ENCODE data around the gene CTBP2.

Gene CTBP2

GRCh38 chr10:124972637-124973036, 187.7 kb downstream of the CTBP2 start:
- TF ChIP-seq ZBTB7A (IDR thresholded peaks at IDR 0.05; ENCODE audit: low read depth) (no peak), YY1 (IDR thresholded peaks at IDR 0.05; ENCODE audit: low read depth) (no peak), TEAD4 (IDR thresholded peaks at IDR 0.05) (no peak), USF1 (IDR thresholded peaks at IDR 0.05) (no peak), CREB1 (IDR thresholded peaks at IDR 0.05; ENCODE audit: low read depth) (no peak), CEBPB (IDR thresholded peaks at IDR 0.05) (no peak), EGR1 (IDR thresholded peaks at IDR 0.05) (no peak), TAF1 (IDR thresholded peaks at IDR 0.05; ENCODE audit: low read depth) (no peak), EP300 (IDR thresholded peaks at IDR 0.05; ENCODE audit: borderline replicate concordance) (no peak), RAD21 (IDR thresholded peaks at IDR 0.05; ENCODE audit: low read depth) (no peak), TCF12 (IDR thresholded peaks at IDR 0.05; ENCODE audit: low read depth) (no peak), MAX (IDR thresholded peaks at IDR 0.05) (no peak), FOXM1 (IDR thresholded peaks at IDR 0.05; ENCODE audit: borderline replicate concordance, low read depth) (no peak), NFIC (IDR thresholded peaks at IDR 0.05) (no peak), REST (IDR thresholded peaks at IDR 0.05; ENCODE audit: low read depth) (no peak)

GRCh38 chr10:124971276-124971675, 189.1 kb downstream of the CTBP2 start:
- TF ChIP-seq YY1 (IDR thresholded peaks at IDR 0.05; ENCODE audit: low read depth) (no peak), EP300 (IDR thresholded peaks at IDR 0.05; ENCODE audit: borderline replicate concordance) (no peak), CREB1 (IDR thresholded peaks at IDR 0.05; ENCODE audit: low read depth) (no peak), RAD21 (IDR thresholded peaks at IDR 0.05; ENCODE audit: low read depth) (no peak), ZBTB7A (IDR thresholded peaks at IDR 0.05; ENCODE audit: low read depth) (no peak)

GRCh38 chr10:124967255-124967654, 193.1 kb downstream of the CTBP2 start:
- TF ChIP-seq TAF1 (IDR thresholded peaks at IDR 0.05; ENCODE audit: low read depth) (no peak), USF1 (IDR thresholded peaks at IDR 0.05) (no peak), RAD21 (IDR thresholded peaks at IDR 0.05; ENCODE audit: low read depth) (no peak), FOXM1 (IDR thresholded peaks at IDR 0.05; ENCODE audit: borderline replicate concordance, low read depth) (no peak), YY1 (IDR thresholded peaks at IDR 0.05; ENCODE audit: low read depth) (no peak), REST (IDR thresholded peaks at IDR 0.05; ENCODE audit: low read depth) (no peak), NFIC (IDR thresholded peaks at IDR 0.05) (no peak), MAX (IDR thresholded peaks at IDR 0.05) (no peak), EGR1 (IDR thresholded peaks at IDR 0.05) (no peak), CEBPB (IDR thresholded peaks at IDR 0.05) (no peak), TCF12 (IDR thresholded peaks at IDR 0.05; ENCODE audit: low read depth) (no peak)

- TF ChIP-seq ZBTB7A (IDR thresholded peaks at IDR 0.05; ENCODE audit: low read depth) (no peak), CREB1 (IDR thresholded peaks at IDR 0.05; ENCODE audit: low read depth) (no peak), RAD21 (IDR thresholded peaks at IDR 0.05; ENCODE audit: low read depth) (no peak), NFIC (IDR thresholded peaks at IDR 0.05) (no peak), EGR1 (IDR thresholded peaks at IDR 0.05) (no peak)
Measured at GRCh38 chr10:124966008-124966407, 194.4 kb downstream of the CTBP2 start.

- TF ChIP-seq CEBPB (IDR thresholded peaks at IDR 0.05): no peak
- no peak for TF ChIP-seq TEAD4 (IDR thresholded peaks at IDR 0.05)
- no peak for TF ChIP-seq REST (IDR thresholded peaks at IDR 0.05; ENCODE audit: low read depth)
- no peak for TF ChIP-seq RAD21 (IDR thresholded peaks at IDR 0.05; ENCODE audit: low read depth)
- no peak for TF ChIP-seq YY1 (IDR thresholded peaks at IDR 0.05; ENCODE audit: low read depth)
- no peak for TF ChIP-seq NFIC (IDR thresholded peaks at IDR 0.05)
- TF ChIP-seq TCF12 (IDR thresholded peaks at IDR 0.05; ENCODE audit: low read depth): no peak
Measured at GRCh38 chr10:124963866-124964720, 196.3 kb downstream of the CTBP2 start.

All from Ishikawa (cell line).